ENCODE results near the gene LY6G6F. TPM values are rescaled to one million over a fixed set of nuclear protein-coding genes. Genes with fewer than 3 reads are reported as not detected.
A peak's percentile ranks its signal among the peaks of the same experiment; 100 is the strongest.

The LY6G6F gene
- total and polyA plus RNA-seq, 10 of the 15 experiments (the other 5 are each of a cell fraction or from before 2014, with no cell fraction given), result not detected

GRCh38 chr6:31669676-31670075, 37.0 kb upstream of the LY6G6F start, which contains the start of gene LY6G5B:
Gene LY6G5B (plus strand): TSS chr6:31669976. CDS start chr6:31670951, 975 bp downstream.
- CTCF ChIA-PET, result interaction anchor here (1.0 kb wide), 1 partner anchor 12 kb away, joined by 3 read pairs; the partner anchor contains the start of gene LY6G5C
- ATAC-seq (no peak), FAIRE-seq (no peak), DNase-seq (ENCODE audit: low read depth, low spot score) (no peak)
- Histone ChIP-seq H2AFZ (ENCODE audit: control insufficient read depth, low read depth, low read length) (no peak within 1 kb of the TSS), H4K20me1 (ENCODE audit: control insufficient read depth, insufficient read depth) (no peaks in the 10 kb centered on the region), H3K79me2 (ENCODE audit: control insufficient read depth, insufficient read depth, low read length) (peaks cover 32% of the 10 kb centered on the region), H3K27ac (ENCODE audit: control insufficient read depth, insufficient read depth) (no peak within 1 kb of the TSS), H3K4me3 (no peak within 1 kb of the TSS), H3K4me2 (ENCODE audit: control insufficient read depth, insufficient read depth) (no peak within 1 kb of the TSS), H3K27me3 (replicated peaks in 1 of 2; ENCODE audit: control insufficient read depth in 2 of 2, insufficient read depth in 2 of 2, low read length in 1 of 2) (no peaks in the 10 kb centered on the region), H3K9ac (ENCODE audit: control insufficient read depth, insufficient read depth, low read length) (no peak within 1 kb of the TSS), H3K9me3 (replicated peaks; ENCODE audit: control insufficient read depth, insufficient read depth, low read length) (no peaks in the 10 kb centered on the region), H3K36me3 (ENCODE audit: control insufficient read depth in 2 of 2, insufficient read depth in 2 of 2, low read length in 1 of 2) (peaks cover 22 to 38% of the 10 kb centered on the region in 2 experiments), H3K4me1 (ENCODE audit: control insufficient read depth, insufficient read depth, low read length) (peaks cover 11% of the 10 kb centered on the region)
- SMC1A ChIA-PET (ENCODE audit: uncharacterized antibody, unreplicated experiment), result interaction anchor here (1.1 kb wide), 1 partner anchor 33 kb away, joined by 4 read pairs; the partner anchor contains the start of gene ABHD16A
- RAD21 ChIA-PET (ENCODE audit: unreplicated experiment), result no interaction called here
- POLR2A ChIA-PET, result interaction anchor here (1.1 kb wide), 1 partner anchor 11 kb away, joined by 3 read pairs; no protein-coding TSS in a partner anchor
- intact Hi-C loops (cut with micrococcal nuclease; ENCODE audit: unreplicated experiment) (loop anchor here (5.0 kb wide), 2 partner anchors 68 to 163 kb away; partner anchors contain the start of gene CLIC1), in situ Hi-C loops (cut with MboI) (no loop called here)
- 89% methylated on average over 8 of the region's 8 CpGs for WGBS (ENCODE audit: insufficient coverage, insufficient replicate concordance, low lambda C conversion rate, missing lambda C conversion rate)
- TF ChIP-seq IKZF2 (IDR thresholded peaks at IDR 0.05) (no peak), CHD1 (IDR thresholded peaks at IDR 0.05; ENCODE audit: low read depth, low read length) (no peak)
- no TSS peak for BruUV-seq (replicated peaks)

- H3K4me1 ChIP-seq (ENCODE audit: control insufficient read depth, insufficient read depth, low read length), result peaks cover 6% of the 10 kb centered on the region
- ChIA-PET RAD21 (ENCODE audit: unreplicated experiment) (no interaction called here), POLR2A (no interaction called here), SMC1A (ENCODE audit: uncharacterized antibody, unreplicated experiment) (interaction anchor here (0.6 to 1.5 kb wide), 2 partner anchors 10 to 385 kb away, joined by 3 read pairs; no protein-coding TSS in a partner anchor), CTCF (interaction anchor here (1.7 kb wide), 1 partner anchor 13 kb away, joined by 4 read pairs; no protein-coding TSS in a partner anchor)
- ATAC-seq (peak; percentile 58), FAIRE-seq (no peak), DNase-seq (ENCODE audit: low read depth, low spot score) (no peak)
- H3K9me3 ChIP-seq (replicated peaks; ENCODE audit: control insufficient read depth, insufficient read depth, low read length), result no peaks in the 10 kb centered on the region
- H3K4me3 ChIP-seq, result no peak overlapping the region
- WGBS (ENCODE audit: insufficient coverage, insufficient replicate concordance, low lambda C conversion rate, missing lambda C conversion rate), result 11% methylated on average over 4 of the region's 4 CpGs
- TF ChIP-seq RELA (IDR thresholded peaks at IDR 0.05; ENCODE audit: borderline replicate concordance, partially characterized antibody), result no peak
- peak; percentile 85 for TF ChIP-seq SPI1 (IDR thresholded peaks at IDR 0.05; ENCODE audit: borderline replicate concordance, insufficient read depth, low read depth, low read length)
- no peaks in the 10 kb centered on the region for H3K79me2 ChIP-seq (ENCODE audit: control insufficient read depth, insufficient read depth, low read length)
- no peaks in the 10 kb centered on the region for H4K20me1 ChIP-seq (ENCODE audit: control insufficient read depth, insufficient read depth)
- H3K27me3 ChIP-seq (replicated peaks in 1 of 2; ENCODE audit: control insufficient read depth in 2 of 2, insufficient read depth in 2 of 2, low read length in 1 of 2), result no peaks in the 10 kb centered on the region
- H2AFZ ChIP-seq (ENCODE audit: control insufficient read depth, low read depth, low read length), result no peak overlapping the region
- peaks cover 4 to 10% of the 10 kb centered on the region in 2 experiments for H3K36me3 ChIP-seq (ENCODE audit: control insufficient read depth in 2 of 2, insufficient read depth in 2 of 2, low read length in 1 of 2)
- no peak overlapping the region for H3K4me2 ChIP-seq (ENCODE audit: control insufficient read depth, insufficient read depth)
- intact Hi-C loops (cut with micrococcal nuclease; ENCODE audit: unreplicated experiment) (no loop called here), in situ Hi-C loops (cut with MboI) (no loop called here)
- no peak overlapping the region for H3K27ac ChIP-seq (ENCODE audit: control insufficient read depth, insufficient read depth)
- BruUV-seq (replicated peaks), result no TSS peak
- H3K9ac ChIP-seq (ENCODE audit: control insufficient read depth, insufficient read depth, low read length), result no peak overlapping the region; the same call in 1 of the 2 replicates
These were observed 30.3 kb upstream of the LY6G6F start for GRCh38 chr6:31676322-31676903.

Data from GM12878 (cell line).